Heart right ventricle (tissue), 16 donors: ENCODE data around the gene CHRNB1. TPM values are rescaled to one million over a fixed set of nuclear protein-coding genes. Genes with fewer than 3 reads are reported as not detected.

Source experiments
- ATAC-seq, 8 donors: fragments of 200-7000 bp; cut with Tn5 transposase; one replicate each; pipeline ENCODE4 v1.9.1; 2020; ENCODE audit warnings: mild to moderate bottlenecking in 8 of 8, moderate library complexity in 8 of 8, moderate number of reproducible peaks in 1 of 8
- DNase-seq, 2 donors: peaks; one replicate each; pipeline ENCODE4 v3.0.0-alpha.2; 2020
- H3K27ac ChIP-seq, 10 donors: fragments of 200-600 bp; sonication (generic) in 2 of 10; one replicate each; pipeline versions ENCODE4 v1.5.0 to v1.8.0; 2020 to 2022; ENCODE audit warnings: mild to moderate bottlenecking in 3 of 10
- H3K27me3 ChIP-seq, 7 donors: fragments of 200-600 bp; one replicate each; pipeline ENCODE4 v1.8.0; 2021 to 2022; ENCODE audit warnings: mild to moderate bottlenecking in 2 of 7
- H3K36me3 ChIP-seq, 9 donors: fragments of 200-600 bp; sonication (generic) in 1 of 9; one replicate each; pipeline versions ENCODE4 v1.5.0 to v1.8.0; 2020 to 2022; ENCODE audit warnings: mild to moderate bottlenecking in 2 of 9
- H3K4me1 ChIP-seq, 9 donors: fragments of 200-600 bp; sonication (generic) in 1 of 9; one replicate each; pipeline versions ENCODE4 v1.5.0 to v1.8.0; 2020 to 2022; ENCODE audit warnings: mild to moderate bottlenecking in 4 of 9
- H3K4me3 ChIP-seq, 10 donors: fragments of 200-600 bp; sonication (generic) in 2 of 10; one replicate each; pipeline versions ENCODE4 v1.5.0 to v1.8.0; 2020 to 2022; ENCODE audit warnings: mild to moderate bottlenecking in 7 of 10, moderate library complexity in 2 of 10
- H3K9me3 ChIP-seq, 11 donors: fragments of 200-600 bp in 10 of 11; sonication (generic) in 2 of 11; one replicate each; pipeline versions ENCODE4 v1.5.0 to v1.8.0; 2013 to 2022; ENCODE audit warnings: mild to moderate bottlenecking in 2 of 11, control low read depth in 1 of 11, moderate library complexity in 1 of 11
- WGBS, 2 donors: extraction: QIAGEN DNeasy Blood & Tissue Kit; methylation state at CpG; one replicate each; pipeline ENCODE4 v1.1.7; 2013; ENCODE audit warnings: inconsistent platforms in 1 of 2; 5-methylcytosine and 5-hydroxymethylcytosine counted together
- intact Hi-C, 10 donors: fragments of 100-400 bp; cut with DNase I; formaldehyde crosslinking; loops; one replicate each; pipeline versions ENCODE4 v1.11.1 to v1.14.2; 2022
- polyA plus RNA-seq, 2 donors: library from polyadenylated mRNA; stranded (reverse); fragments of 200-250 nt; gene quantifications; one replicate each; pipeline ENCODE4 v1.2.3, GENCODE V29; 2013
- total RNA-seq, 10 donors: library from RNA; stranded (reverse); fragmentation: NEBNext Ultra II Directional in 3 of 10; extraction: Animal tissue kit (Norgen Biotek cat#: 25700) in 3 of 10; gene quantifications; one replicate each; pipeline versions ENCODE4 v1.2.1 to v1.2.4, GENCODE V29; 2021 to 2023
- TF ChIP-seq, protein P1 (sequence below), 9 donors: fragments of 200-600 bp; sonication (generic) in 2 of 9; IDR thresholded peaks; one replicate each; pipeline versions ENCODE4 v1.5.0 to v1.8.0; 2021 to 2022; ENCODE audit warnings: antibody characterized with exemption in 9 of 9, mild to moderate bottlenecking in 5 of 9, moderate library complexity in 1 of 9
- donor health status: Arrhythmogenic right ventricular cardiomyopathy.
- donor health status: ischemic (EF 13 %, LVEDD 7.1; RV severe dilation, severe dysfunction).
- donor health status: healthy with polysubstance abuse.
- donor health status: DM: no; HTN: yes; CAD: no.
- donor health status: DM: no; HTN: no; CAD: no.
- donor health status: ischemic (EF 25% LVEDD 6.9; RV normal size, moderate dysfunction).
- donor health status: ischemic (EF 25% LVEDD 5.7; RV mildly dilated, moderate dysfunction).
- donor health status: healthy.
- donor health status: DM: yes; HTN: yes; CAD: no.
- donor health status: Ischemic cardiomyopathy.
- donor health status: ischemic (EF 35%, LVEDD 5.7; RV mildly dilated, moderate dysfunction).
- donor health status: nonischemic (EF 11% LVEDD 7.7; RV severe dilation, severe dysfunction).
- donor health status: DM: yes; HTN: yes; CAD: no.
- donor health status: PGD.
- donor health status: ischemic (EF 29% LVEDD 5.4; RV normal size, mild dysfunction).
- donor health status: nonischemic (EF 23%, LVEDD 6.1; RV moderate dilation, normal function).

CHRNB1 gene
- total and polyA plus RNA-seq, 12 donors, result 5.4 to 25.4 (median 10.4) TPM

DNA sequence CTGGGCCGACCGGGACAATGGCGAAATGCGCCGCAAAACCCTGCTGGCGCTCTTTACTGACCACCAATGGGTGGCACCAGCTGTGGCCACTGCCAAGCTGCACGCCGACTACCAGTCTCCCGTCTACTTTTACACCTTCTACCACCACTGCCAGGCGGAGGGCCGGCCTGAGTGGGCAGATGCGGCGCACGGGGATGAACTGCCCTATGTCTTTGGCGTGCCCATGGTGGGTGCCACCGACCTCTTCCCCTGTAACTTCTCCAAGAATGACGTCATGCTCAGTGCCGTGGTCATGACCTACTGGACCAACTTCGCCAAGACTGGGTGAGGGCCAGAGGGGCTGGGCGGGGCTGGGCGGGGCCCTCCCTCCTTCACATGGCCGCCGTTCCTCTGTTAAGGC lies 29.1 kb upstream of the CHRNB1 start:
- peaks cover 0 to 10% (median 0%) of the 10 kb centered on the region in 9 donors for H3K36me3 ChIP-seq
- TF ChIP-seq, protein P1, sequence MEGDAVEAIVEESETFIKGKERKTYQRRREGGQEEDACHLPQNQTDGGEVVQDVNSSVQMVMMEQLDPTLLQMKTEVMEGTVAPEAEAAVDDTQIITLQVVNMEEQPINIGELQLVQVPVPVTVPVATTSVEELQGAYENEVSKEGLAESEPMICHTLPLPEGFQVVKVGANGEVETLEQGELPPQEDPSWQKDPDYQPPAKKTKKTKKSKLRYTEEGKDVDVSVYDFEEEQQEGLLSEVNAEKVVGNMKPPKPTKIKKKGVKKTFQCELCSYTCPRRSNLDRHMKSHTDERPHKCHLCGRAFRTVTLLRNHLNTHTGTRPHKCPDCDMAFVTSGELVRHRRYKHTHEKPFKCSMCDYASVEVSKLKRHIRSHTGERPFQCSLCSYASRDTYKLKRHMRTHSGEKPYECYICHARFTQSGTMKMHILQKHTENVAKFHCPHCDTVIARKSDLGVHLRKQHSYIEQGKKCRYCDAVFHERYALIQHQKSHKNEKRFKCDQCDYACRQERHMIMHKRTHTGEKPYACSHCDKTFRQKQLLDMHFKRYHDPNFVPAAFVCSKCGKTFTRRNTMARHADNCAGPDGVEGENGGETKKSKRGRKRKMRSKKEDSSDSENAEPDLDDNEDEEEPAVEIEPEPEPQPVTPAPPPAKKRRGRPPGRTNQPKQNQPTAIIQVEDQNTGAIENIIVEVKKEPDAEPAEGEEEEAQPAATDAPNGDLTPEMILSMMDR (IDR thresholded peaks at IDR 0.05), result no peak
- no peak for DNase-seq
- H3K27ac ChIP-seq, result no peak overlapping the region
- no peaks in the 10 kb centered on the region for H3K27me3 ChIP-seq
- ATAC-seq, result no peak
- no peaks in the 10 kb centered on the region for H3K4me1 ChIP-seq
- no peak overlapping the region for H3K4me3 ChIP-seq
- intact Hi-C loops, result no loop called here
- WGBS, 2 donors, result 89 to 94% methylated on average over 23 of the region's 23 CpGs
- no peaks in the 10 kb centered on the region for H3K9me3 ChIP-seq

GRCh38 chr17:7416323-7416722 lies 28.5 kb upstream of the CHRNB1 start:
- ATAC-seq (no peak), DNase-seq (no peak)
- Histone ChIP-seq H3K4me3 (no peak overlapping the region), H3K27ac (no peak overlapping the region), H3K9me3 (no peaks in the 10 kb centered on the region), H3K27me3 (no peaks in the 10 kb centered on the region), H3K36me3 (peaks cover 0 to 10% (median 0%) of the 10 kb centered on the region in 9 donors), H3K4me1 (no peaks in the 10 kb centered on the region)
- intact Hi-C loops, result no loop called here
- TF ChIP-seq, protein P1 (IDR thresholded peaks at IDR 0.05), result no peak
- 79 to 86% methylated on average over 6 of the region's 6 CpGs for WGBS, 2 donors

GRCh38 chr17:7417056-7417655 lies 27.7 kb upstream of the CHRNB1 start:
- Histone ChIP-seq H3K36me3 (peaks cover 0 to 10% (median 0%) of the 10 kb centered on the region in 9 donors), H3K4me1 (no peaks in the 10 kb centered on the region), H3K27ac (no peak overlapping the region), H3K9me3 (no peaks in the 10 kb centered on the region), H3K27me3 (no peaks in the 10 kb centered on the region), H3K4me3 (no peak overlapping the region)
- WGBS, 2 donors, result 95 to 96% methylated on average over 49 to 54 of the region's 54 CpGs
- DNase-seq (no peak), ATAC-seq (no peak)
- intact Hi-C loops, result no loop called here
- TF ChIP-seq, protein P1 (IDR thresholded peaks at IDR 0.05), result no peak

DNA sequence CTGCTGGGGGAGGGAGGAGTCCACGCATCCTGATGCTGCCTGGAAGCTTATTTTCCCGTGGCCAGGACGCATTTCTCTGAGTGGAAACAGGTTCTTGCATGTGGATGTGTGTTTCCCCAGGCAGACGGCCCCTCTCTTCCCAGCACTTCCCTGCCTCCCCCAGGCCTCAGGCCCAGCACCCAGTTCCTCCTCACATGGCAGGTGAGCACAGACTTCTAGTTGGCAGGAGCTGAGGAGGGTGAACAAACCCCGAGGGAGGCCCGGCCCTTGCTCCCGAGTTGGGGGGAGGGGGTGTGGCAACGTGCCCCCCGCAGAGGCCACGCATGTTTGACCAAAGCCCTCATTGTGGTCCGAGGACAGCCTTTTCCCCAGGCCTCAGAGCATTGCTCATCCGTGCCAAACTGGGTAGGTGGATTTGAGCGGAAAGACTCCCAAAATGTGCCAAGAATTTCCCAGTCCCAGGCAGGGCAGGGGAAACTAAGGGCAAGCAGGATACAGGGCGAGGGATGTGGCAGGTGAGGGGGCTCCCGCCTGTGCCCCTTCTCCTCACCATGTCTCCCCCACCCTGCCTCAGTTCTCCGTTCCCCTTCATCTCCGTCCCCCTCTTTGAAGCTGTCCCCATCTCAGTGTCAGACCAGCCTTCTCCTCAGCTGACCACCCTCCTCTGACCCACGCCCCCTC lies 26.2 kb upstream of the CHRNB1 start:
- TF ChIP-seq, protein P1 (IDR thresholded peaks at IDR 0.05), result no peak
- 73 to 78% methylated on average over 18 of the region's 18 CpGs for whole genome bisulfite sequencing, 2 donors

More for the DNA sequence above, 26.2 kb upstream of the CHRNB1 start:
- intact Hi-C loops, result no loop called here
- H3K9me3 ChIP-seq, result no peaks in the 10 kb centered on the region
- H3K4me3 ChIP-seq, result no peak overlapping the region
- no peak for DNase-seq
- H3K36me3 ChIP-seq, result peaks cover 0 to 10% (median 0%) of the 10 kb centered on the region in 9 donors
- no peak overlapping the region for H3K27ac ChIP-seq
- no peaks in the 10 kb centered on the region for H3K4me1 ChIP-seq
- no peaks in the 10 kb centered on the region for H3K27me3 ChIP-seq
- no peak for ATAC-seq
